ENCODE results near the gene SPOCK2. TPM values are rescaled to one million over a fixed set of nuclear protein-coding genes. Genes with fewer than 3 reads are reported as not detected.
A peak's percentile ranks its signal among the peaks of the same experiment; 100 is the strongest.

SPOCK2 gene
- total RNA-seq, 2 experiments from 2014 or later = 0.76 to 7.5 TPM

- Histone ChIP-seq H3K79me2 (ENCODE audit: insufficient read depth, low read depth, low read length) (no peaks in the 10 kb centered on the region), H3K4me2 (ENCODE audit: low read length) (peak overlapping the region; percentile 34), H3K27ac (ENCODE audit: low read depth, low read length, poor library complexity, severe bottlenecking) (no peak overlapping the region), H3K4me3 (ENCODE audit: low read depth, low read length, poor library complexity, severe bottlenecking) (no peak overlapping the region), H3K4me1 (ENCODE audit: insufficient read depth, low read length, poor library complexity, severe bottlenecking) (peaks cover 32% of the 10 kb centered on the region), H4K20me1 (ENCODE audit: insufficient read depth, low read length) (no peaks in the 10 kb centered on the region), H3K36me3 (ENCODE audit: insufficient read depth, low read length) (no peaks in the 10 kb centered on the region), H2AFZ (ENCODE audit: low read length) (peak overlapping the region; percentile 58; the same call in 1 of the 2 replicates), H3K9me2 (ENCODE audit: insufficient read depth, low read length) (no peaks in the 10 kb centered on the region), H3K9me3 (ENCODE audit: low read length) (no peaks in the 10 kb centered on the region)
- ChIA-PET POLR2A (no interaction called here), CTCF (ENCODE audit: unreplicated experiment) (no interaction called here)
- no peak for TF ChIP-seq EZH2phosphoT487 (IDR thresholded peaks at IDR 0.05; ENCODE audit: borderline replicate concordance, low read depth, low read length)
- TF ChIP-seq CTCF (conservative IDR thresholded peaks at IDR 0.05; ENCODE audit: low read length) = no peak
- DNase-seq (ENCODE audit: low spot score) = no peak
- intact Hi-C loops (cut with micrococcal nuclease; ENCODE audit: unreplicated experiment) = no loop called here
- BruUV-seq (replicated peaks) = no TSS peak
Observed at GRCh38 chr10:72074574-72075375, 13.6 kb downstream of the SPOCK2 start.

- H3K4me1 ChIP-seq (ENCODE audit: insufficient read depth, low read length, poor library complexity, severe bottlenecking) = peaks cover 24% of the 10 kb centered on the region
Observed at GRCh38 chr10:72073708-72074573, 14.4 kb downstream of the SPOCK2 start.

More at GRCh38 chr10:72073708-72074573, 14.4 kb downstream of the SPOCK2 start:
- TF ChIP-seq CTCF (conservative IDR thresholded peaks at IDR 0.05; ENCODE audit: low read length) (no peak), EZH2phosphoT487 (IDR thresholded peaks at IDR 0.05; ENCODE audit: borderline replicate concordance, low read depth, low read length) (no peak)
- H3K27ac ChIP-seq (ENCODE audit: low read depth, low read length, poor library complexity, severe bottlenecking) = no peak overlapping the region
- no peak overlapping the region for H3K4me3 ChIP-seq (ENCODE audit: low read depth, low read length, poor library complexity, severe bottlenecking)
- H3K9me2 ChIP-seq (ENCODE audit: insufficient read depth, low read length) = no peaks in the 10 kb centered on the region
- BruUV-seq (replicated peaks) = no TSS peak
- no peaks in the 10 kb centered on the region for H4K20me1 ChIP-seq (ENCODE audit: insufficient read depth, low read length)
- ChIA-PET CTCF (ENCODE audit: unreplicated experiment) (no interaction called here), POLR2A (no interaction called here)
- intact Hi-C loops (cut with micrococcal nuclease; ENCODE audit: unreplicated experiment) = no loop called here
- H3K36me3 ChIP-seq (ENCODE audit: insufficient read depth, low read length) = no peaks in the 10 kb centered on the region
- H3K79me2 ChIP-seq (ENCODE audit: insufficient read depth, low read depth, low read length) = no peaks in the 10 kb centered on the region
- H3K9me3 ChIP-seq (ENCODE audit: low read length) = no peaks in the 10 kb centered on the region
- H3K4me2 ChIP-seq (ENCODE audit: low read length) = no peak overlapping the region
- no peak for DNase-seq (ENCODE audit: low spot score)
- H2AFZ ChIP-seq (ENCODE audit: low read length) = no peak overlapping the region

All from OCI-LY7 (cell line).